Activated B cell treated with CpG ODN at 0.5 μM for 24 hours (primary cell): ENCODE measurements around the gene ACKR2. TPM values are rescaled to one million over a fixed set of nuclear protein-coding genes. Genes with fewer than 3 reads are reported as not detected.
"Not testable (repeated sequence)": the region's sequence is repeated elsewhere in the genome, so short reads cannot be mapped to it uniquely, and the experiment has no call there.

Source experiments
- ATAC-seq: fragments of 200-7000 bp; cut with Tn5 transposase; one replicate; pipeline ENCODE4 v1.10.0; 2021; ENCODE audit warnings: low read depth, mild to moderate bottlenecking, moderate library complexity
- CTCF ChIA-PET: fragments of 350-600 bp; sonication (Branson Sonifier 250); formaldehyde crosslinking; loops from one replicate; lab custom pipeline; 2021; ENCODE audit warnings: antibody characterized with exemption; lab: Charles Lee
- POLR2A ChIA-PET: fragments of 350-600 bp; sonication (Branson Sonifier 250); formaldehyde crosslinking; loops from one replicate; lab custom pipeline; 2021; ENCODE audit warnings: antibody characterized with exemption; lab: Charles Lee
- DNase-seq: peaks from one replicate; pipeline ENCODE4 v3.0.0; 2022
- H3K27ac Mint-ChIP-seq: one replicate; pipeline ENCODE4 v1.8.0; 2020; ENCODE audit warnings: mixed read lengths
- H3K27me3 Mint-ChIP-seq: one replicate; pipeline ENCODE4 v1.8.0; 2021; ENCODE audit warnings: mixed read lengths
- H3K36me3 Mint-ChIP-seq: one replicate; pipeline ENCODE4 v1.8.0; 2021; ENCODE audit warnings: low read depth, mixed read lengths
- H3K4me1 Mint-ChIP-seq: one replicate; pipeline ENCODE4 v1.8.0; 2021; ENCODE audit warnings: mixed read lengths
- H3K4me3 Mint-ChIP-seq: one replicate; pipeline ENCODE4 v1.8.0; 2020; ENCODE audit warnings: mild to moderate bottlenecking, mixed read lengths
- H3K9me3 Mint-ChIP-seq: one replicate; pipeline ENCODE4 v1.8.0; 2020; ENCODE audit warnings: mixed read lengths
- CTCF ChIP-seq: fragments of 200-600 bp; IDR thresholded peaks from one replicate; pipeline ENCODE4 v1.8.0; 2022; ENCODE audit warnings: antibody characterized with exemption, mild to moderate bottlenecking
- intact Hi-C: fragments of 100-400 bp; cut with micrococcal nuclease; formaldehyde crosslinking; loops from one replicate; pipeline ENCODE4 v1.15.1; 2024
- total RNA-seq: library from RNA; stranded (reverse); gene quantifications from 2 replicates; pipeline ENCODE4 v1.2.3, GENCODE V29; 2022

The ACKR2 gene
- total RNA-seq, 1 donor from 2014 or later = 0.22 TPM

- intact Hi-C loops = no loop called here
- no peak overlapping the region for H3K4me3 Mint-ChIP-seq
- no peak for DNase-seq
- ChIA-PET CTCF (interaction anchor here (1.6 to 3.3 kb wide), 2 partner anchors 46 to 97 kb away, joined by 4 to 18 read pairs; no protein-coding TSS in a partner anchor), POLR2A (no interaction called here)
- TF ChIP-seq CTCF = no peak
- no peak overlapping the region for H3K27ac Mint-ChIP-seq
- no peaks in the 10 kb centered on the region for H3K9me3 Mint-ChIP-seq
- no peaks in the 10 kb centered on the region for H3K27me3 Mint-ChIP-seq
- no peaks in the 10 kb centered on the region for H3K36me3 Mint-ChIP-seq
- H3K4me1 Mint-ChIP-seq = peaks cover 10% of the 10 kb centered on the region
- ATAC-seq = no peak
Measured at GRCh38 chr3:42876940-42877720, 67.9 kb downstream of the ACKR2 start.

- H3K4me3 Mint-ChIP-seq = no peak overlapping the region
- no peaks in the 10 kb centered on the region for H3K9me3 Mint-ChIP-seq
- no peak for TF ChIP-seq CTCF
- DNase-seq = no peak
- no peaks in the 10 kb centered on the region for H3K27me3 Mint-ChIP-seq
- ChIA-PET POLR2A (no interaction called here), CTCF (interaction anchor here (1.9 to 3.3 kb wide), 3 partner anchors 38 to 98 kb away, joined by 7 to 18 read pairs (median 9); no protein-coding TSS in a partner anchor)
- intact Hi-C loops = no loop called here
- H3K27ac Mint-ChIP-seq = no peak overlapping the region
- no peak for ATAC-seq
- H3K36me3 Mint-ChIP-seq = no peaks in the 10 kb centered on the region
- H3K4me1 Mint-ChIP-seq = peaks cover 10% of the 10 kb centered on the region
Measured at GRCh38 chr3:42877881-42878280, 68.6 kb downstream of the ACKR2 start.

GRCh38 chr3:42880183-42880582, 70.9 kb downstream of the ACKR2 start:
- Mint-ChIP-seq H3K27me3 (no peaks in the 10 kb centered on the region), H3K36me3 (no peaks in the 10 kb centered on the region), H3K4me1 (peaks cover 10% of the 10 kb centered on the region), H3K4me3 (peak overlapping the region; percentile 80), H3K27ac (peak overlapping the region; percentile 7), H3K9me3 (no peaks in the 10 kb centered on the region)
- no peak for DNase-seq
- no peak for ATAC-seq
- ChIA-PET CTCF (interaction anchor here (2.0 to 3.3 kb wide), 2 partner anchors 40 to 49 kb away, joined by 7 to 18 read pairs; no protein-coding TSS in a partner anchor), POLR2A (no interaction called here)
- intact Hi-C loops = loop anchor here (2.0 to 5.0 kb wide), 3 partner anchors 41 to 378 kb away; partner anchors contain the start of genes CCDC13 and VIPR1
- TF ChIP-seq CTCF = no peak

- intact Hi-C loops = loop anchor here (1.0 to 5.0 kb wide), 7 partner anchors 42 to 379 kb away; partner anchors contain the start of genes CCDC13, HIGD1A and VIPR1
- Mint-ChIP-seq H3K9me3 (no peaks in the 10 kb centered on the region), H3K4me3 (peak overlapping the region; percentile 80), H3K4me1 (peaks cover 10% of the 10 kb centered on the region), H3K36me3 (no peaks in the 10 kb centered on the region), H3K27ac (peak overlapping the region; percentile 36), H3K27me3 (no peaks in the 10 kb centered on the region)
- CTCF ChIA-PET = interaction anchor here (0.6 to 3.1 kb wide), 19 partner anchors 8 to 405 kb away, joined by 3 to 40 read pairs (median 3); partner anchors contain the start of gene HIGD1A
- DNase-seq = peak; percentile 76
- peak; percentile 99 for ATAC-seq
- POLR2A ChIA-PET = interaction anchor here (0.8 to 1.1 kb wide), 4 partner anchors 50 to 102 kb away, joined by 3 to 8 read pairs (median 4); no protein-coding TSS in a partner anchor
- TF ChIP-seq CTCF = peak; percentile 81
Measured at GRCh38 chr3:42880601-42881451, 71.6 kb downstream of the ACKR2 start.

- H3K4me3 Mint-ChIP-seq, H3K36me3 Mint-ChIP-seq, DNase-seq, H3K4me1 Mint-ChIP-seq, H3K9me3 Mint-ChIP-seq, POLR2A ChIA-PET, ATAC-seq, H3K27ac Mint-ChIP-seq: not testable (repeated sequence)
- H3K27me3 Mint-ChIP-seq = peaks cover 13% of the 10 kb centered on the region
- intact Hi-C loops = loop anchor here (5.0 kb wide), 1 partner anchor 381 kb away; the partner anchor contains the start of gene VIPR1
- CTCF ChIA-PET = interaction anchor here (2.6 to 3.1 kb wide), 2 partner anchors 52 to 104 kb away, joined by 31 to 40 read pairs; no protein-coding TSS in a partner anchor
Measured at GRCh38 chr3:42883251-42883930, 74.1 kb downstream of the ACKR2 start.
